CD1c-positive myeloid dendritic cell (primary cell): ENCODE data around the gene CTNNA2.

Experiments
- DNase-seq: peaks from one replicate; pipeline ENCODE4 v3.0.0-alpha.2; 2016; ENCODE audit errors: extremely low spot score

The CTNNA2 gene

GRCh38 chr2:80326861-80327260, 814.0 kb downstream of the CTNNA2 start:
- no peak for DNase-seq

GRCh38 chr2:80328159-80328571, 815.3 kb downstream of the CTNNA2 start:
- DNase-seq = no peak

GRCh38 chr2:80329491-80329890, 816.6 kb downstream of the CTNNA2 start:
- DNase-seq = no peak

- no peak for DNase-seq
Observed at GRCh38 chr2:80330527-80331450, 817.9 kb downstream of the CTNNA2 start.

GRCh38 chr2:80333886-80334285, 821.0 kb downstream of the CTNNA2 start:
- DNase-seq = no peak

GRCh38 chr2:80335411-80335810, 822.6 kb downstream of the CTNNA2 start:
- no peak for DNase-seq

GRCh38 chr2:80338794-80339193, 825.9 kb downstream of the CTNNA2 start:
- DNase-seq = no peak

GRCh38 chr2:80340022-80340421, 827.2 kb downstream of the CTNNA2 start:
- no peak for DNase-seq

GRCh38 chr2:80348078-80348477, 835.2 kb downstream of the CTNNA2 start:
- DNase-seq = no peak

- DNase-seq = no peak
Observed at GRCh38 chr2:80348953-80349352, 836.1 kb downstream of the CTNNA2 start.

- no peak for DNase-seq
Observed at GRCh38 chr2:80351231-80351630, 838.4 kb downstream of the CTNNA2 start.

- DNase-seq = no peak
Observed at GRCh38 chr2:80354858-80355257, 842.0 kb downstream of the CTNNA2 start.

GRCh38 chr2:80361904-80362303, 849.1 kb downstream of the CTNNA2 start:
- no peak for DNase-seq

- no peak for DNase-seq
Observed at GRCh38 chr2:80363330-80363729, 850.5 kb downstream of the CTNNA2 start.

GRCh38 chr2:80363791-80364349, 851.0 kb downstream of the CTNNA2 start:
- no peak for DNase-seq

GRCh38 chr2:80364524-80365212, 851.8 kb downstream of the CTNNA2 start:
- DNase-seq = no peak

- DNase-seq = no peak
Observed at GRCh38 chr2:80365762-80366161, 852.9 kb downstream of the CTNNA2 start.

- DNase-seq = no peak
Observed at GRCh38 chr2:80370375-80371009, 857.6 kb downstream of the CTNNA2 start.

- DNase-seq = no peak
Observed at GRCh38 chr2:80374105-80374504, 861.3 kb downstream of the CTNNA2 start.

- DNase-seq = no peak
Observed at GRCh38 chr2:80377071-80377470, 864.2 kb downstream of the CTNNA2 start.

GRCh38 chr2:80380736-80381135, 867.9 kb downstream of the CTNNA2 start:
- DNase-seq = no peak

- DNase-seq = no peak
Observed at GRCh38 chr2:80381666-80382065, 868.8 kb downstream of the CTNNA2 start.
